SU-DHL-6 (cell line): ENCODE data around the gene DIAPH2.

Experiments
- CTCF ChIP-seq: fragments of 200-600 bp; sonication (generic); IDR thresholded peaks from one replicate; pipeline ENCODE4 v1.5.1; 2017; ENCODE audit warnings: antibody characterized with exemption, mild to moderate bottlenecking, low read length, moderate library complexity; ENCODE audit not compliant: insufficient read depth, poor library complexity, severe bottlenecking
- EZH2phosphoT487 ChIP-seq: fragments of 200-600 bp; sonication (generic), shearing (Covaris generic); conservative IDR thresholded peaks from 2 replicates; pipeline ENCODE4 v1.6.1; 2018; ENCODE audit warnings: mild to moderate bottlenecking, antibody characterized with exemption, low read length, moderate library complexity, mixed read lengths

- TF ChIP-seq EZH2phosphoT487 (no peak), CTCF (no peak)
Observed at GRCh38 chrX:97046867-97047266, 362.2 kb downstream of the DIAPH2 start.
